GM18873 (cell line): ENCODE measurements around the gene HOXB13.

Experiments used
- ATAC-seq: cut with Tn5 transposase; IDR thresholded peaks from one replicate; pipeline ENCODE4 v1.9.1; 2021; ENCODE audit warnings: mild to moderate bottlenecking, moderate library complexity, moderate number of reproducible peaks; ENCODE audit not compliant: unreplicated experiment, low FRiP score

The HOXB13 gene

DNA sequence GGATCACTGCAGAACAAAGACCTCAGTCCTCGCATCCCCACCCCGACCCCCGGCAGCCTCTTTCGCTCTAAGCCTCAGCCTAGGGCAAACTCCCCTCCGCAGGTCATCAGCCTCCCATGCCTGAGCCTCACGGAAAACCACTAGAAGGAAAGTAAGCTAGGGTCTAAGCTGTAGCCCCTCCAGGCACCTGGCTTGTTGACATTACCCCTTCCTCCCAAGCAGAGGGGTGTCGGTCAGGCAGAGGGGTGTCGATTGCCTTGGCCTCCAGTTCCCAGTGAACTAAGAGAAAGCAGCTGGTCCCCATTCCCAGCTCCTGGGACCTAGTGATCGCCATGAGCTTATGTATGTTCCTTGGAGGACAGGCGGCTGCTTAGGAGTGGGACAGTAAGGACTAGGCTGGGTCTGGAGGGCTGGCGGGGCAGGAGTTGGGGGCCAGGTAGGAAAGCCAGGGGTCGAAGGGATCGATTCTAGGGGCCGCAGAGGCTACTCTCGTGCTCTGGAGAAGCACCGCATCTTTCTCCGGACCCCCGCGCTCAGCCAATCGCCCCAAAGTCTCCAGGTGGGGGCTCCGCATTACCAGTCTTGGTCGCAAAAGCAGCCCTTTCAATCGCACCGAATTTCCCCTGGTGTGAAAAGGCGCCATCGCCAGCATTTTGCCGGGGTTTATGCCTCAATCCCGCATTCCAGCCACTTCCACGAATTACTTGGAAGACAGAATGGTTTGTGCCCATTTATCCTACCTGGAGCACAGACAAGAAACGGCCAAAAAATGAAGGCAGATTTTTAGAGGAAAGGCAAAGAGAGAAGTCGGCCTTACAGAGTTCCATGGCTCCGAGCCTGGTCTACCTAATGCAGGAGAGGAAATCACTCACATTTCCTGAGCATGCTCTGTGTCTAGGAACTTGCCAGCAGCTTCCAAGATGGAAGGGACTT lies 21.3 kb upstream of the HOXB13 start:
- no peak for ATAC-seq

DNA sequence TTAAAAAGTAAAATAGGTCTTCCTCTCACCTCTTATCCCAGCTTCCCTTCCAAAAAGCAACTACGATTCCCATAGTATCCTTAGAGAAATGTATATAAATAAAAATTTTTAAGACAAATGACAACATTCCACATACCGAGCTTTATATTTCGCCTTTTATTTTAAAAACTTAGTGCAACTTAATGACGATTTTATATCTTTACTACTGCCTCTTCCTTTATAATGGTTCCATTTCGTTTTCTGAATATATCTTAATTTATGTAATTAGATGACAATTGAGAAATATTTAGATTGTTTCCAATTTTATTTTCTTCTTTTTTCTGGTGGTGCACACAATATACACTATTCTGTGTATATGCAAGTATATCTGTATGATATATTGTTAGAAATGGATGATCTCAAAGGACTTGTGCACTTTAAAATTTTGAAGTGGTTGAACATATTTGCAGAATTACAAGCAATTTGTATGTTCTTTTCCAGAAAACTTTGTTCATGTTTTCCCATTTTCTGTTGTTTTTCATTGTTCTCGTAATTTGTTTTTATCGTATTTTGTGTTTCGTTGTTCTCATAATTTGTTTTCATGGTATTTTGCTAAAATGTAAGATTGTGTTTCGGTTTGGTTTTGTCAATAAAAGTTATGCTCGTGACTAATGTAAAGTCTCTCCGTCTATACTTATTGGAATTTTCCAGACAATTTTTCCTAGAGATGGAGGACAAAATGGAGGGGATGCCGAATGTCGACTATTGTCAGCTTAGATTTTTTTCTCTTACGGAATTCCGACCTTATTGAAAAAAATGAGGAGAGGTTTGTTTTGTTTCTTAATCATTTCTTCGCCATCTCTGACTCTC lies 20.4 kb upstream of the HOXB13 start:
- no peak for ATAC-seq

DNA sequence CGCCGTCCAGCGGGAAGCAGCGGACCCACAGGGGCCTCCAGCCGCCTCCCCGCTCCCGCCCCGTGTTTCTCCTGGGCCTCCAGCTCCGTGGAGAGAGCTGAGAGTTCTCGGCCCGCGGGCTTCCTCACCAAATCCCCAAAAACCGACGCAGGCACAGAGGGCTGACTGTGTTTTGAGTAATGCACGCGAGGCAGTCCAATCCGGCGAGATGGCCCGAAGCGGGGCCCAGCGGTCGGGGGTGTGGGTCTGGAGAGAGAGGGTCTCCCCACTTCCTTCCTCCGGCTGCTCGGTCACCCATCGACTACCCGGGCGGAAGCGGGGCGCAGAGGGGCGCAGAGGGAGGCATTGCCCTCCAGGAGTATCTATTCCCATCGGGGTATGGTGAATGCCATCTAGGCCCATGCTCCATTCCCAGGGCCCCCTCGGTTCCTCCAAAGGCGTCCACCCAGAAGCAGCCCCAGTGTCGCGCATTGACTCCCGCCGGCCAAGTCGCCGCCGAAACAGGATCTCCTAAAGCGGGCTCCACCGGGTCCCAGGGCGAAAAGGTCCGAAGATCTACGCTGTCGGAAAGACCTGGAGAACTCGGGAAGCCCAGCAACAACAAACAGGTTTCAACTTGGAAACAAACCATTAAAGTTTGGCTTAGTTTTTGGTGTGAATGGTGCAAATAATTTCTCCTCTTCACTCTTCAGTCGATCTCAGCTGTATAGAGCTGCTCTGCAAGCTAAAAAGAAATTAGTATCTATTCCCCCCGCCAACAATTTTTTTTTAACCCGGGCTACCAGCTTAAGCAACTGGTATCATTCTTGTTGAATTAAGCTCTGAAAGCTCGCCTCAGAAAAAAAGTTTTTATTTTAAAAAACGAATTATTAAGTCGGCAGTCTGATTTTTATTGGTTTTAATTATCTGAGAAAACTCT lies 19.2 kb upstream of the HOXB13 start:
- no peak for ATAC-seq

DNA sequence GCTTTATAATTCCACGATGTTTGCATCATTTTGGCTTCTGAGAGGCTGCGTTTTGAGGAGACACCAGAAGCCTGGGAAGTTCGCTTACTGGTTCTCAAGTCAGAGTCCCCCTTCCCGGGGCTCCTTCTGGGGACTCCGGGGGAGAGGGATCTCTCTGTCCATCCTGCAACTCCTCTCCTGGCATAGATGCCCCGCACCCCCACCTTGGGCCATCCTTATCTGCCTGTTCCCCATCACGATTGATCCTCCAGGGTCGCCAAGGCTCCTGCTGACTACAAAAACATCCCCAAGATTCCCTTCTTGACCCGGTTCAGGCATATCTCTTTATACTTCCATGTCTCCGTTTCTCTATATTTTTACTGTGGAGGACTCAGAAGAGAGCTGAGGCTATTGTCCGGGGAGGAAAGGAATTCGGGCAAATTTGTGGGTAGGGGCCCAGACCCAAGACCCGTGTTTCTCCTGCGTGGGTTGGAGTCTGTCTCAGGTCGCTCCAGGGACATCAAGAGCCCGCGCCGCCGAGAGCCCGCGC lies 18.4 kb upstream of the HOXB13 start:
- ATAC-seq: no peak

DNA sequence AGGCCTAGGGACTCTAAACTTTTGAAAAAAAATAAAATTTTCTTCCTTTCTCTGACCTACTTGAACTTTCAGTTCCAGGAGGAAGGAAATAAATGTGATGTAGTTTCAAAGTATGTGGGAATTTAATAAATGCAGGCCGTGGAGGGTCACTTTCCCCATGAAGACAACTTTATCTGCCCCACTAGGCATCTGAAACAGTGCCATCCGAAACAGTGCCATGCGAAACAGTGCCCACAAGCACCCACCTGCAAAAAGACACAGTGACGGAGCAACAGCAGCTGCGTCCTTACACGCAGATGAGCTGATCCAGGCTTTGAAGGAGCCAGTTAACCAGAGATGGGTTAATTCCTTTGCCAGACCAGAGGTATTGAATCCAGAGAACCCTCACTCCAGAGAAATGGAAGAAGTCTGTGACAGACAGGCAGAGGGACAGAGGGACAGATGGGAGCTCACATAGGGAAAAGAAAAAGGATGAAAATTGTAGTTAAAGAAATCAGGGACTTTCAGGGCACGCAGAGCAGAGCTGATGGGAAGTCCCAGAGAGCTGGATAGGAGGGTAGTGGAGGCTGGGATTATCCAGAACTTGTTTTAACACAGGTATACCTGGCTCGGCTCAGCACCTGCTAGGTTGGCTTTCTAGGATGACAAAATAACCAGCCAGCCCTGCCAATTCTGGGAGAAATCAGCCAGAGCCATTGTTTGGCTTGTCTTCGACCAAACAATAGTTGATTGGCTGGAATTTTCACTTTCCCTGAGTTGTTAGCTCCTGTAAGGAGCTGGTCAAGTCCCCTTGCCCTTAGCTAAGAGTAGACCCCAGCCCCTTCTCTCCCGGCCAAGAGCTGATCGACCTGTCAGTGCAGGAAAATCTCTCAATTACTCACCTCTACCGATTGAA lies 17.1 kb upstream of the HOXB13 start:
- no peak for ATAC-seq

DNA sequence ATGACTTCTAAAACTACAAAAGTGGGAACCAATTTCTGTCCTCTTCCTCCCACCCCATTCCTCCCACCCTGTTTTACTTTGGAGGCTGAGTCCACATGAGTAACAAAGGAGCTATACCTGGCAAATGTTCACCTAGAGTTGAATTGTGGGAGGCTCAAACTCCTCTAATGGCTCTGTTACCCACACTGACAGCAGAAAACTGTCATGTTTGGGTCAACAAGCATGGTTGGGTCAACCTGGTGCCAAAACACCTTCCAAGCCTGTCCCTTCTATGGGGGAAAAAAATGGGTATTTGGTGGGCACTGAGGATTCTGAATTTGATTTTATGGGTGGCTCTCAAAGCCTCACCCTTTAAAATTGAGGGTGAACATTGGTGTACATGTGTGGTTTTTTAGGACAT lies 12.0 kb upstream of the HOXB13 start:
- no peak for ATAC-seq

DNA sequence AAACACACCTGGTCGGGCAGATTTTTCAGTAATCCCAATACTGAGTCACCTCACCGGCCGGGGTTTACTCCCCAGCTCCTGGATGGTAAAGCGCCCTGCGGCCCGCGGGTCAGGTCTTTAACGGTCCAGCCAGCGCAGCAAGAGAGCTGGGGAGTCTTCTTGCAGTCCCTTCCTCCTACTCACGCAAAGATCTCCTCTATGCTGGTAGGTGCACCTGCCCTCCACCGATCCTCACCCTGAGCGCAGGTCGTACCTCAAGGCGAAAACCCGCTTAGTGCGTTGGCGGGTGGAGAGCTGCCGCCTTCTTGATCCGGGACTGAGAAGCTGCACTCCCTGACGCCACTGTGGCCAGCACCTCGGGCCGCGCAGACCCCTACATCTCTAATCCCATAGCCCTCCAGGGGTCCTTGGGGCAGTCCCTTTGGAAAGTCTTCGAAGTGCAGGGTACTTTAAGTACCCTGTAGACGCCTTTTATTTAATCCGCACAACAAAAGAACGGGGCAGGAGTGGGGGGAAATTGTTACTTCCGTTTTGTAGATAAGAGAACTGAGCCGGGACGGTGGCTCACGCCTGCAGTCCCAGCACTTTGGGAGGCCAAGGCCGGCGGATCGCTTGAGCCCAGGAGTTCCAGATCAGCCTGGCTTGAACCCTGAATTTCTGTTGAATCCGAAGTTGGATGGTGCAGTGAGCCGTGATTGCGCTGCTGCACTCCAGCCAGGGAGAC lies 10.4 kb upstream of the HOXB13 start:
- no peak for ATAC-seq

DNA sequence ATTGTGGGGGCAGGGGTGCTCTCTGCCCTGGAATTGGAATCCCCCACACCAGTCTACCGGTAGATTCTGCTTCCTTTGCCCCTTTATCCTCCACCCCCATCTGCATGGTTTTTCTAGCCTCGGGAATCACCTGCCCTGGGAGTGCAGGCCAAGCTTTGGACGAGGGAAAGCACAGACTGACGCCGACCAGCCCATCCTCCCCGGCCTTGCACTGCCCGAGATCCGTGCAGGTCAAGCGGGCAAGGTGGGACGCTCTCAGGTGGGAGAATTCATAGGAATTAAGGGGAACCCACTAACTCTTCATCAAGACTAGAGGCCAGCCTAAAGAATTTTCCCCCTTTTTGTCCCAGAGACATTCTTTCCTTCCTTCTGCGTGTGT lies 9.9 kb upstream of the HOXB13 start:
- ATAC-seq: no peak

DNA sequence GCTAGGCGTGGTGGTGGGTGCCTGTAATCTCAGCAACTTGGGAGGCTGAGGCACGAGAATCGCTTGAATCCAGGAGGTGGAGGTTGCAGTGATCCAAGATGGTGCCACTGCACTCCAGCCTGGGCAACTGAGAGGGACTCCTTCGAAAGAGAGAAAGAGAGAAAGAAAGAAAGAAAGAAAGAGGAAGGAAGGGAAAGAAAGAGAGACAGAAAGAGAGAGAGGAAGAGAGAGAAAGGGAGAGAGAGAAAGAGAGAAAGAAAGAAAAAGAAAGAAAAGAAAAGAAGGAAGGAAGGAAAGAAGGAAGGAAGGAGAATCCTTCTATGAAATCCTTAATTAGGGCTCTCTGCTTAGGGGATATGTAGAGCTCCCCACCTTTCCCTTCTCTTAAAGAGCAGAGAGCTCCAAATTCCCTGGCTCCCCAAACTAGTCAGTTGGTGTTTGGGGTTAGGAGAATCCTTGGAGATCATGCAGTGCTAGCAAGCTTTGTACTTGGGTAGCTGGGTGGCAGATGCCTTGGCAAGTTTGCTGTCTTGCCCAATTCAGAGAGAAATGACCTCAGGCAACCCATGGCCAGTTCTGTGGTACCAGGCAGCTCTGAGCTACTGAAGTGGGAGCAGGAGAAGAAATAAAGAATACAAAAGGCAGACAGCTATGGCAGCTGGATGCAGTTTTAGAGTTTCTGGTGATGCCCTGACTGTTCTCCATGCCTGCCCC lies 8.9 kb upstream of the HOXB13 start:
- no peak for ATAC-seq

DNA sequence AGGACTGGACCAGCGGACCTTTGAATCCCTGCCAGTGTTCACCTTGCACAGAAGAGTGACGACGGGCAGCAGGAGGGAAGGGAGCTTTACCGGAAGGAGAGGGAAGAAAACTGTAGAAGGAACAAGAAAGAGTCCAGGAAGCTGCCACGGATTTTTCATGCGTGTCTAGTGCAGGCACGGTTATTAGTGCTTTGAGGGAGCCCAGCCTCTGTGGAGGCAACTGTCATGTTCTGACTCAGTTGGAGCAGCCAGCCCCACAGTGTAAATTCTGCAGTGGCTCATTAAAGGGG lies 6.5 kb upstream of the HOXB13 start:
- ATAC-seq: no peak

DNA sequence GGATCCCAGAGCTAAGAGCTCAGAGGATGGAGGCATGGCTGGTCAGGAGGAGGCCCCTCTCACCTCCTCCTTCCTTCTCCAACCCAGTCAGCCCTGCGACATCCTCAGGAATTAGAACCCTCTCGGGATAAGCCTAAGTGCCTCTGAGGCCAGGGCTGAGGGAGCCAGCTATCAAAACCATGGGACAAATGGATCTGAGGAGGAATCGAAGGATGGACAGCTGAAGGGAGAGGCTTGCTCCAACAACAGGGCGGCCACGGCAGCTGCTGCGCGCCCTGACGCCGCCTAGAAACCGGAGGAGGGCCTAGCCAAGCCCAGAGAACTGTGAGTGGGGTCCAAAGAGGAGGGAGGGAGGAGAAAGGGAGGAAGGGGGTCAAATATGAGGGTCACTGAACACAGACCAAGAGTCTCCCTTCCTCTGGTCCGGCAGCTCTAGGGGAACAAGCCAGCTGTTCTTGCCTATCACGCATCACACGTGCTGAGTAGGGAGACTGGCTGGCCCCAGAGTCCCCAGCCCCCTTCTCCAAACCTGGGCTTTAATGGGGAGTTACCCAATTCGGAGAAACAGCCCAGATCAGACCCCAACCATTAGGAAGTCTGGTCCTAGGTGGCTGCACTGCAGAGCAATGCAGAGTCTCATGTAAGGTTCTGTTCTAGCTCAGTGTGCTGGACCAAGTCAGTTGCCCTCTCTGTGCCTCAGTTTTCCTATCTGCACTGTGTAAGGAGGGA lies 5.9 kb upstream of the HOXB13 start:
- ATAC-seq: no peak

DNA sequence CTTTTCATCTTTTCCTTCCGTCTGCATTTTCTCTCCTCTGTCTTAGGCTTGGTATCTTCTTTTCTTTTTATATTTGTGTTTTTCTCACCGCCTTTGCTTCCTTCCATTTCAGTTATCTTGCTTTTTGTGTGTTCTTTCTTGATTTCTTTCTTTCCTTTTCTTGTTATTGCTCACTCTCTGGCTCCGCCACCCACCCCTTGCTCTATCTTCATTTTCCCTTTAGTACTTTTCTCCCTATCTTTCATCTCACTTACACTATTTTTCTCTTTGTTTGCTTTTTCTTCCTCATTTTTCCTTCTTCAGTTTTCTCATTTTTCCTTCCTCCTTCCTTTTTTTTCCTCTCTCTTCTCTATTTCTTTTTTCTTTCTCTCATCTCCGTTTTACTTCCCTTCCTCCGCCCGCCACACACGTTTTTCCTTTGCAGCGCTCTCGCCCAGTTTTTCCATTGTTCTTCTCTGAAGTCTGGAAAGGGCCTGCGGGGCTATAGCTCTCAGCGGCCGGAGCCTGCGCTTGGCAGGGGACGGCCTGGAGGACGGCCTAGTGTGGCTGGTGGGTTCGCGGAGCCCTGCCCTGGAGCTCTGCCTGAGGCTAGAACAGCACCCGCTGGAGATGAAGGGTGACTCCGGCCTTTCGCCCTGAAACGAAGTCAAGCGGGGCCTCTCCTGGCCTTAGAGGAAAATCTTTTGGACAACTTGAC lies 5.2 kb upstream of the HOXB13 start:
- ATAC-seq: no peak

DNA sequence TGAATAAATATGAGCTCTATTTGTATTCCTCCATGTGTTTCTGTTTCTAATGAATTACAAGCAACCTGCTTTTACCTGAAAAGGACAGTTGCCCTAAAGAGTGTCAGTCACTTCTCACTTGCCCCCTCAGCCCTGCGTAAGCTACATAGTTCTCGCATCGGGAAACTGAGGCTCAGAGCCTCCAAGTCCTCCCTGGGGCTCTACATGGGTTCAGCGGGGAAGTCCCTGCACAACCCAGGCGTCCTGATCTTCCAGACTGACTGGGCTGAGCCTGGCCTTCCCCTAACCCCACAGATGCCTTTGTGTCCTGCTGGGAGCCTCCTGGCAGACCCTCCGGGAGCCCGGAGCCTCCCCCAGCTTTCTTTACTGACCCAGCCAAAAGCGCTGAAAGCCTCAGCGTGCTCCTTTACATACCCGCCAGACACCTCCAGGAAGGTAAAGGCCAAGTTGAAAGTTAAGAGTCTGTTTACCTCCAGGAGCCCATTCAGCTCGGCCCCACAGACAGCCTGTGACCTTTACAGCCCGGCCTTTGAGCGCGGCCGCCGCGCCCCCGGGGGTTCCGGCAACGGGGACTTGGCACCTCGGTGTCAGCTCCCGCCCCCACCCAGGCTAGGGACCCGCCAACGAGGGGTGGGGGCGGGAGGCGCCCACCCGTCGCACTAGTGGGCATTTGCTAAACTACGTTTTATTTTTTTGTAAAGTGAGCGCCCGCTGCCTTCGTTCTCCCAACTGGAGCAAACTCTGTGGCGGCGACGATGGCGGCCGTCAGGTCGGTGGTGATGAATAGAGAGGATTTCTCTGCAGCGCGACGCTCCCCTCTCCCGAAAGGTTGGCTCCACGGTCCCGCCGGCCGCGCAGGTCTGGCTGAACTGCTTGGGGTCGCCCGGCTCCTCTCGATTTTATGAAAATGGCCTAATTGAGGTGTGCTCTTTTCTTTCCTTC lies 4.4 kb upstream of the HOXB13 start:
- no peak for ATAC-seq

DNA sequence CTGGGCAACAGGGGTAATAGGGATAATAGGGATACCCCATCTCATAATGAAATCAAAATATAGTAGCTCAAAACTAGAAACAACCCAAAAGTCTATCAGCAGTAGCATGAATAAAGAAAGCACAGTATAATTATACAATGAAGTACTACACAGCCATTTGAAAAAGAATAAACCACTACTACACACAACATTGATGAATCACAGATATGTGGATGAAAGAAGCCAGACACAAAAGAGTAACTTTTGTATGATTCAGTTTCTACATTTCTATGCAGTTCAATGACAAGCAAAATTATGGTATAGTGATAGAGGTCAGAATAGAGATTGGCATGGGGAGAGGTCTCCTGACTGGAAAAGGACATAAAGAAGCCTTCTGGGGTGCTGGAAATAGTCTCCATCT lies 2.8 kb upstream of the HOXB13 start:
- ATAC-seq: no peak

DNA sequence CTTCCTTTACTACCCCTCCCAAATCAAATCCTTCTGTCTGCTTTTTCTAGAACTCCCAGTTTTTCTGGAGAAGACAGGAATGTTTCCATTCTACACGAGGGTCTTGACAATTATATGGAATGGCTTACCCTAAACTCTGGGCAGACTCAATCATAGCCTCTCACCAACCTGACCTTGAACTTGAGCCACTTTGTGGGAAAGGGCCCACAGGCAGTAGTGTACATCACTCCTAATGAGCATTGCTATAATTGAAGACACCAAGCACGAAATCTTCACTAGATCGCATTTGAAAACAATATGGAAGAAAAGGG lies 1.6 kb upstream of the HOXB13 start:
- ATAC-seq: no peak
